Right lobe of liver (tissue), 6 donors: ENCODE results near the gene RASA2. TPM values are rescaled to one million over a fixed set of nuclear protein-coding genes. Genes with fewer than 3 reads are reported as not detected.

Experiments
- ATAC-seq, 4 donors: fragments of 200-7000 bp; cut with Tn5 transposase; one replicate each; pipeline ENCODE4 v1.9.1; 2020; ENCODE audit warnings: mild to moderate bottlenecking in 4 of 4, moderate library complexity in 4 of 4
- DNase-seq, 3 donors: peaks; one replicate each; pipeline ENCODE4 v3.0.0-alpha.2; 2020
- H3K27ac ChIP-seq, 3 donors: fragments of 200-600 bp; one replicate each; pipeline ENCODE4 v1.8.0; 2022
- H3K27me3 ChIP-seq, 2 donors: fragments of 200-600 bp; one replicate each; pipeline ENCODE4 v1.8.0; 2022
- H3K36me3 ChIP-seq, 4 donors: fragments of 200-600 bp; sonication (generic) in 1 of 4; one replicate each; pipeline versions ENCODE4 v1.5.1 to v1.8.0; 2017 to 2022; ENCODE audit warnings: control low read depth in 1 of 4
- H3K4me1 ChIP-seq, 4 donors: fragments of 200-600 bp; sonication (generic) in 1 of 4; one replicate each; pipeline versions ENCODE4 v1.5.1 to v1.8.0; 2017 to 2022; ENCODE audit warnings: control low read depth in 1 of 4
- H3K4me3 ChIP-seq, 3 donors: fragments of 200-600 bp; one replicate each; pipeline ENCODE4 v1.8.0; 2022
- H3K9me3 ChIP-seq, 4 donors: fragments of 200-600 bp; sonication (generic) in 1 of 4; one replicate each; pipeline versions ENCODE4 v1.5.1 to v1.8.0; 2017 to 2022; ENCODE audit warnings: control low read depth in 1 of 4
- POLR2A ChIP-seq: fragments of 450-650 bp; IDR thresholded peaks from one replicate; pipeline ENCODE4 v1.6.1; 2017; ENCODE audit warnings: antibody characterized with exemption, mild to moderate bottlenecking
- WGBS: methylation state at CpG from one replicate; pipeline ENCODE4 v1.1.6; 2018; ENCODE audit warnings: low coverage, low lambda C conversion rate; ENCODE audit not compliant: insufficient coverage; ENCODE audit errors: missing lambda C conversion rate; 5-methylcytosine and 5-hydroxymethylcytosine counted together
- intact Hi-C, 2 donors: fragments of 100-400 bp; cut with DNase I; formaldehyde crosslinking; loops; one replicate each; pipeline versions ENCODE4 v1.11.2 to v1.14.1; 2022
- total RNA-seq, 6 experiments: library from RNA; depleted of rRNA in 2 of 6; stranded (reverse); fragments of >200 nt in 2 of 6; fragmentation: NEBNext Ultra II Directional in 3 of 6; extraction: Animal tissue kit (Norgen Biotek cat#: 25700) in 3 of 6; gene quantifications; one replicate each; pipeline versions ENCODE4 v1.1.0 to v1.2.4, GENCODE V29; 2016 to 2023
- TF ChIP-seq, protein P1 (sequence below), 4 donors: fragments of 200-600 bp in 3 of 4; fragments of 450-650 bp in 1 of 4; IDR thresholded peaks; one replicate each; pipeline versions ENCODE4 v1.5.1 to v1.8.0; 2016 to 2022; ENCODE audit warnings: antibody characterized with exemption in 4 of 4, mild to moderate bottlenecking in 2 of 4
- donor health status: DM: no; HTN: yes; CAD: no.
- donor health status: DM: no; HTN: no; CAD: no.
- donor health status: DM: no; HTN: no; CAD: no.
- donor health status: DM: no; HTN: yes; CAD: no.
- donor health status: DM: no; HTN: yes; CAD: no.

The RASA2 gene
- total RNA-seq, 6 experiments from 2014 or later = 3.5 to 7.9 (median 5.5) TPM

GRCh38 chr3:141650783-141651182, 164.0 kb downstream of the RASA2 start:
- DNase-seq = no peak
- Histone ChIP-seq H3K9me3 (no peaks in the 10 kb centered on the region), H3K27me3 (no peaks in the 10 kb centered on the region), H3K4me3 (no peak overlapping the region), H3K36me3 (no peaks in the 10 kb centered on the region), H3K27ac (no peak overlapping the region), H3K4me1 (no peaks in the 10 kb centered on the region)
- WGBS = 50% methylated on average over 1 of the region's 2 CpGs
- intact Hi-C loops = no loop called here
- TF ChIP-seq POLR2A = no peak
- TF ChIP-seq, protein P1, sequence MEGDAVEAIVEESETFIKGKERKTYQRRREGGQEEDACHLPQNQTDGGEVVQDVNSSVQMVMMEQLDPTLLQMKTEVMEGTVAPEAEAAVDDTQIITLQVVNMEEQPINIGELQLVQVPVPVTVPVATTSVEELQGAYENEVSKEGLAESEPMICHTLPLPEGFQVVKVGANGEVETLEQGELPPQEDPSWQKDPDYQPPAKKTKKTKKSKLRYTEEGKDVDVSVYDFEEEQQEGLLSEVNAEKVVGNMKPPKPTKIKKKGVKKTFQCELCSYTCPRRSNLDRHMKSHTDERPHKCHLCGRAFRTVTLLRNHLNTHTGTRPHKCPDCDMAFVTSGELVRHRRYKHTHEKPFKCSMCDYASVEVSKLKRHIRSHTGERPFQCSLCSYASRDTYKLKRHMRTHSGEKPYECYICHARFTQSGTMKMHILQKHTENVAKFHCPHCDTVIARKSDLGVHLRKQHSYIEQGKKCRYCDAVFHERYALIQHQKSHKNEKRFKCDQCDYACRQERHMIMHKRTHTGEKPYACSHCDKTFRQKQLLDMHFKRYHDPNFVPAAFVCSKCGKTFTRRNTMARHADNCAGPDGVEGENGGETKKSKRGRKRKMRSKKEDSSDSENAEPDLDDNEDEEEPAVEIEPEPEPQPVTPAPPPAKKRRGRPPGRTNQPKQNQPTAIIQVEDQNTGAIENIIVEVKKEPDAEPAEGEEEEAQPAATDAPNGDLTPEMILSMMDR (IDR thresholded peaks at IDR 0.05) = no peak
- no peak for ATAC-seq

DNA sequence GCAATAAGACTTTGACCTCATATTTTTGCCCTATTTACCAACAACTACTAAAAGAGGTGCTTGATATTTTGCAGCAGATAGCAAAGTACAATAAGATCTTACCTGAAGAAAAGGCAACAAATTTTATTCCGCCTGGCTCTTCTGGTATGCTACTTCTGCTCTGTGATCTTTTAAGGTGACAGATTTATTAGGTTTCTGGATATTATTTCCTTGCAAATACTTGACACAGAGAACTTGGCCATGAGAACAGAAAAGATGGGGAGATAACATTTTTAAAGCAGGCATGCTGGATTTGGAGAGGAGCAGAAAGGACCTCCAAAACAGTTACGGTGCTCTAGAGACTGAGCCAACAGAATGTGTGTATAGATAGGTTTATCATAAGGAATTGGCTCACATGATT, 164.6 kb downstream of the RASA2 start:
- H3K4me1 ChIP-seq = no peaks in the 10 kb centered on the region
- no peaks in the 10 kb centered on the region for H3K27me3 ChIP-seq
- no peaks in the 10 kb centered on the region for H3K36me3 ChIP-seq
- WGBS = 86% methylated on average over 2 of the region's 2 CpGs
- no peak overlapping the region for H3K4me3 ChIP-seq
- H3K9me3 ChIP-seq = no peaks in the 10 kb centered on the region
- TF ChIP-seq POLR2A = no peak
- TF ChIP-seq, protein P1 (IDR thresholded peaks at IDR 0.05) = no peak
- ATAC-seq (no peak), DNase-seq (no peak)
- intact Hi-C loops = no loop called here
- H3K27ac ChIP-seq = no peak overlapping the region

DNA sequence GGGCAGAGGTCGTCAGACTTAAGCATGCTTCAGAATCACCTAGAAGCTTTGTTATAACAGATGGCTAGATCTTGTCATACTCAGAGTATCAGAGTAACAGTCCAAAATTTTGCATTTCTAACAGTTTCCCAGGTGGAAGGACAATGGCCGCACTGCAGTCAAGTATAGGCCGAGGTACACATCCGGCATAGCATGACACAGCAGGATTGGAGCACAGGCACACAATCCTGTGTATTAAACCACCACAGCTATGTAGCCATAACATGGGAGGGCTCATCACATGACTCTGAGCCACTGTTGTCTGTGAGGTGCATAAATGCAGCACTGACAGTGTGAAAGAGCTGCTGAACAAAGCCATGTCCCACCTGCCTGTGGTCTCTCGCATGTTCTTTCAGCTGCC, 165.5 kb downstream of the RASA2 start:
- ATAC-seq = no peak
- no peak for DNase-seq
- Histone ChIP-seq H3K36me3 (no peaks in the 10 kb centered on the region), H3K27me3 (no peaks in the 10 kb centered on the region), H3K27ac (no peak overlapping the region), H3K4me1 (no peaks in the 10 kb centered on the region), H3K4me3 (no peak overlapping the region), H3K9me3 (no peaks in the 10 kb centered on the region)
- 40% methylated on average over 1 of the region's 5 CpGs for WGBS
- TF ChIP-seq, protein P1 (IDR thresholded peaks at IDR 0.05) = no peak
- no peak for TF ChIP-seq POLR2A
- intact Hi-C loops = no loop called here

GRCh38 chr3:141653847-141654246, 167.0 kb downstream of the RASA2 start:
- no peak overlapping the region for H3K4me3 ChIP-seq
- DNase-seq = no peak
- H3K4me1 ChIP-seq = no peaks in the 10 kb centered on the region
- no peak overlapping the region for H3K27ac ChIP-seq
- H3K36me3 ChIP-seq = no peaks in the 10 kb centered on the region
- no peaks in the 10 kb centered on the region for H3K9me3 ChIP-seq
- TF ChIP-seq POLR2A = no peak
- TF ChIP-seq, protein P1 (IDR thresholded peaks at IDR 0.05) = no peak
- no peaks in the 10 kb centered on the region for H3K27me3 ChIP-seq
- 60% methylated on average over 4 of the region's 4 CpGs for WGBS
- intact Hi-C loops = no loop called here
- no peak for ATAC-seq

GRCh38 chr3:141655801-141656200, 169.0 kb downstream of the RASA2 start:
- no peaks in the 10 kb centered on the region for H3K4me1 ChIP-seq
- no peaks in the 10 kb centered on the region for H3K9me3 ChIP-seq
- H3K27ac ChIP-seq = no peak overlapping the region
- TF ChIP-seq POLR2A = no peak
- TF ChIP-seq, protein P1 (IDR thresholded peaks at IDR 0.05) = no peak
- 89% methylated on average over 3 of the region's 4 CpGs for WGBS
- ATAC-seq = no peak
- DNase-seq = no peak
- no peaks in the 10 kb centered on the region for H3K36me3 ChIP-seq
- intact Hi-C loops = no loop called here
- H3K4me3 ChIP-seq = no peak overlapping the region
- no peaks in the 10 kb centered on the region for H3K27me3 ChIP-seq
